Renal cortical epithelial cell (primary cell): ENCODE data around the gene FBH1. TPM values are rescaled to one million over a fixed set of nuclear protein-coding genes. Genes with fewer than 3 reads are reported as not detected.
"Not testable (repeated sequence)": the region's sequence is repeated elsewhere in the genome, so short reads cannot be mapped to it uniquely, and the experiment has no call there.

Experiments
- DNase-seq: peaks from one replicate; pipeline ENCODE4 v3.0.0-alpha.2; 2011; ENCODE audit warnings: low read depth
- total RNA-seq: library from RNA; depleted of rRNA; stranded (reverse); fragments of >200 nt; gene quantifications from 2 replicates; pipeline ENCODE4 v1.2.3, GENCODE V29; 2014

The FBH1 gene
- total RNA-seq, 1 donor from 2014 or later, result 110 TPM

GRCh38 chr10:5903563-5903962 is 13.5 kb downstream of the FBH1 start:
- DNase-seq, result no peak

- no peak for DNase-seq
Measured at GRCh38 chr10:5904227-5904626, 14.2 kb downstream of the FBH1 start.

- DNase-seq, result no peak
Measured at GRCh38 chr10:5905854-5906507, 15.9 kb downstream of the FBH1 start.

- DNase-seq, result no peak
Measured at GRCh38 chr10:5906651-5907050, 16.6 kb downstream of the FBH1 start.

- DNase-seq, result not testable (repeated sequence)
Measured at GRCh38 chr10:5908676-5909075, 18.6 kb downstream of the FBH1 start.

DNA sequence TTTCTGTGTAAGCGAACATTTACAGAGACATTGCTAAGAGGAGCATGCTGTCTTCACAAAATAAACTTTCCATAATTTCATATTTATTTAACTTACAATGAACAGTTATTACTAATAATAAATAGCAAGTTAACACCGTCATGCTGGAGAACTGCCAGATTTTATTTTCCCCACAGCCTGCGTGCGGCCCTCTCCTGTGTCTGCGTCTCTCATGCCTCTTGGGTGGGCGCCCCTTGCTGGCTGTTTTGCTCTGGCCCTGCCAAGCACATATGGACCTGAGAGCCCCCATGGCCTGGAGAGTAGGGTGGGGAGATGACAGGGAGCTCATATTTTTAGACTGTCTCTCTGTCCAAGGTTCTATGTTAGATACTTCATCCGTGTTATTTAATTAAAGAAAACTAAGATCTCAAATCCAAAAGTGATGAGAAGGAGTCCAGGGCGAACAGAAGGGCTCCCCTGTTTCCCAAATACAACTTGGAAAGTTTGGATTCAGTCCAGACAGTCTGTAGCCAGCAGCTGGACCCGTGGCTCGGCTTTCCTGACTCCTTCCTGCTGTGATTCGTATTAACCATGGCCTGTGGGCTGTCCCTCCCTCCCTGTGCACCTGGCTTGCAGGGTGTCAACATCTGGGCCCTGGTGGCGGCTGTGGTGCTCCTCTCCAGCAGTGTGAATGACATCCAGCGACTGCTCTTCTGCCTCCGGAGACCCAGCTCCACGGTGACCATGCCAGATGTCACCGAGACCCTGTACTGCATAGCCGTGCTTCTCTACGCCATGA is 20.5 kb downstream of the FBH1 start:
- DNase-seq, result no peak

- no peak for DNase-seq
Measured at GRCh38 chr10:5911670-5912069, 21.6 kb downstream of the FBH1 start.

DNA sequence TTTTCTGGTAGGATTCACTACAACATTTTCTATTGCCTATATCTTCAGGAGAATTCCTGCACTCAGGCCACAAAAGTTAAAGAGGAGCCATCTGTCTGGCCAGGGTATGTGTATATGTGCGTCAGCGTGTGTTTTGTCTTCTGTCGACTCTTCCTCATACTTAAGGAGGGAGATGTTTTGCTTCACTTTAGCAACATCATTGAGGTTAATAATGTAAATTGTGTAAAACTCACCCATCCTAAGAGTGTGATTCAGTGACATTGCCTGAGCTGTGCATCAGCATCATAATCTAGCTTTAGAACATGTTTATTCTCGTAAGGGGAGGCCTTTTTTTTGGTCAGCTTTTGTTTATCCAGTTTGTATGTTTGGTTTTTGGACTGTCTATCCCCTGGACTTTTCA is 23.7 kb downstream of the FBH1 start:
- no peak for DNase-seq

DNA sequence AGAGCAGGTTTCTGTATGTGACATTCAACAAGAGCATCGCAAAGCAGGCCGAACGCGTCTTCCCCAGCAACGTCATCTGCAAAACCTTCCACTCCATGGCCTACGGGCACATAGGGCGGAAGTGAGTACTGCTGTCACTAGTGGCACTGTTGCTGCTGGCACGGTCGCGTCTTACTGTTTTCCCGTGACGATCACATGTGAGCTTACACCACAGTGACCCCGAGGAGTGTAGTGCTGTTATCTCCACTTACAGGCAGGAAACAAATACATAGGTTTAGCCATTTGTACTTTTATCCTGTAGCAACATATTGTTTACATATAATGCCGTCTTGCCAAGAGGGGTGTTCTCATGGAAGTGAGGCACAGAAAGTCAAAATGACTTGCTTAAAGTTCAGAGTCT is 25.4 kb downstream of the FBH1 start:
- DNase-seq, result no peak

DNA sequence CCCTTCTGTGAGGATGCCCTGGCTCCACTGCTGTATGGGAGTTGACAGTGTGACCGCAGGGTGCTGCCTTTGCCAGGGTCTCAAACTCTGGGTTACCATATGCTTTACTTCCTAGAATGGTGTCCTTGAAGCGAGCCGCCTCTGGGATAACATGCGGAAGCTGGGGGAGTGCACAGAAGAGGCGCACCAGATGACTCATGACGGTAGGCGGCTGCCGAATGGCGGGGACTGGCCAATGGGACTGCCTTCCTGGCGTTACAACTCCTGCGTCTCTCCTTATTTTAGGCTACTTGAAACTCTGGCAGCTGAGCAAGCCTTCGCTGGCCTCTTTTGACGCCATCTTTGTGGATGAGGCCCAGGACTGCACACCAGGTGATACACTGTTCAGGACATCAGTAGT is 27.3 kb downstream of the FBH1 start:
- DNase-seq, result no peak

- DNase-seq, result no peak
Measured at GRCh38 chr10:5918763-5919162, 28.7 kb downstream of the FBH1 start.

DNA sequence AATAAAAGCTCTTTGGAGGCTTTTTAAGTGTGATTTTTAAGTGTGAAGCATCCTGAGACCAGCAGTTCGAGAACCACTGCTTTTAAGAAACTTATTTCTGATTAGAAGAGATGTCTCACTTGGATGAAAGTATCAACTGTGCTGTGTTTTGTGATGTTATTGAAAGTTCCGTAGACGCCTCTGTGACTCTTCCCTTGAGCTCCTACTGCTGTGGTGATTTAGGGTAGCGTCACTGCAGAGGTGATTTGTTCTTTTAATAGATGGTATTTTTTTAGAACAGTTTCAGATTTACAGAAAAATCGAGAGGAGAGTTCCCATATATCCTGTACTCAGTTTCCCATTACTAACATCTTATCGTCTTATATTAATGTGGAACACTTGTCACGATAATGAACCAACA is 29.5 kb downstream of the FBH1 start:
- no peak for DNase-seq

DNA sequence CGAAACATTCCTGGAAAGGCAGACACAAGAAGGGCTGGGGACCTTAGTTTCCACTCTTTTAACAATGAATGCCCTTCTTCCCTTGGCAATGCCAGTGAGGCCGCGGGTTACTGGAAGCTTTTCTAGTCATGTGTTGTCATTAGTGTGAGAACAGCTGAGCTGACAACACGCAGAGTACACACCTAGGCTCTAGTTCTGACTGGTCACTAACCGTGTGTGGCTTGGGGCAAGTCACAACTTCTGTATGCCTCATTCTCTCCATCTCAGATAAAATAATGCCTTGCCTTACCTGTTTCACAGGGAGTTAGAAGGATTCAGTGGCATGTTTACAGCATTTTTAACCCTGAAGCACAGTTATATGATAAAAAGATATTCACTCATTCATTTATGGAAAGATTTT is 31.7 kb downstream of the FBH1 start:
- DNase-seq, result no peak

DNA sequence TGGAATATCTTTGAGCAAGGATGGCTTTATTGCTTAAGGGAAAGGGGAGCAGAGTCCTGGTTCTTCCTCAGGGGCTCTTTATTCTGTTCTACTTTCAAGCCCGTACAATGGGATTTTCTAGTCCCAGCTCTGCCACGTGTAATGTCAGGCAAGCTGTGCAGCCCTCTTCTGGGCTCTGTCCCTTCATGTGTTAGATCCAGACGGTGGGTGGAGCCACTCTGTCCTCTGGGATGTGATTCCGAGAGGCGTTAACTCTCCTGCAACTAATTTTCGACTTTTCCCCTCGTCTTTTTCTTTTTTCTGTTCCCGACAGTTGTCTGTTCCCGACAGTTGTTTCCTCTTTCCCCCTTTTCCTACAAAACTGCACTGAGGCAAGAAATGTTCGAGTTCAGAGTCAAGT is 34.8 kb downstream of the FBH1 start:
- no peak for DNase-seq

- no peak for DNase-seq
Measured at GRCh38 chr10:5927306-5927705, 37.3 kb downstream of the FBH1 start.

GRCh38 chr10:5929442-5929841 is 39.4 kb downstream of the FBH1 start:
- no peak for DNase-seq

GRCh38 chr10:5930272-5930671 is 40.2 kb downstream of the FBH1 start:
- no peak for DNase-seq

GRCh38 chr10:5932345-5932744 is 42.3 kb downstream of the FBH1 start:
- DNase-seq, result no peak

DNA sequence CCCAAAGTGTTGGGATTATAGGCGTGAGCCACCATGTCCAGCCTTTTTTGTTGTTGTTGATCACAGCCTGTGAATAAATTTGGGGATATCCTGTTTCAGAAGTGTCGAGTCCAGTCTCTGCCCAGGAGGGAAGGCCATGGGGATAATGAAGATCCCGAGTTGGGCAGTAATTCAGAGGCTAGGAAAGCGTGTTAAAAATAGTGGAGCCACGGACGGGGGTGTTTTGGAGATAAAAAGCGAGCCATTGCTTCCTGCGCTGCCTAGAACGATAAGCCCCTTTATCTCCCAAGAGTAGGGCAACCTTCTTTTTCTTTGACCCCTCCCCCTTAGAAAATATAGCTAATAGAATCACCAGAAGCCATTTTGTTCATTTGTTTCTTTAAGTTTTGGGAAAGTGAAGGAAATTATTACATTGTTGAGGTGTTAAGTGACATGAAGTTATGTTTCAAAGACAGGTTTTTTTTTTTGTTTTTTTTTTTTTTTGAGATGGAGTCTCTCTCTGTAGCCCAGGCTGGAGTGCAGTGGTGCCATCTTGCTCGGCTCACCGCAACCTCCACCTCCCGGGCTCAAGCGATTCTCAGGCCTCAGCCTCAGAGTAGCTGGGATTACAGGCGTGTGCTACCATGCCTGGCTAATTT is 44.0 kb downstream of the FBH1 start:
- no peak for DNase-seq

DNA sequence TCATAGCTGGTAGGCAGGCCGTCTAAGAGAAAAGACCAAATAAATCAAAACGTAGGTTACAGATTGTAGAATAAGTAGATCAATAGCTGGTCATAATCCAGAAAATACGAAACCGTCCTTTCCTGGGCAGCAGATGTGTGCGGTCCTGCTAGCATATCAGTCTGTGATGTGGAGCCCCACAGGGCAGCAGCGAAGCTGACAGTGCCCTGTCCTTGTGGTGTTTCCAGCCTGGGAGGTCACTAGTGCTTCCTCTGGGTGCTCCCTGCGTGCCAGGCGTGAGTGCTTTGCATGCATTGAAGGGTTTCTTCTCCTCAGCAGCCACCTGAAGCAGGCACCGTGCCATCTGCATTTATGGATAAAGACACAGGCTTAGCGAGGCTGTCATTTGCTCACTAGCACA is 45.6 kb downstream of the FBH1 start:
- DNase-seq, result no peak

DNA sequence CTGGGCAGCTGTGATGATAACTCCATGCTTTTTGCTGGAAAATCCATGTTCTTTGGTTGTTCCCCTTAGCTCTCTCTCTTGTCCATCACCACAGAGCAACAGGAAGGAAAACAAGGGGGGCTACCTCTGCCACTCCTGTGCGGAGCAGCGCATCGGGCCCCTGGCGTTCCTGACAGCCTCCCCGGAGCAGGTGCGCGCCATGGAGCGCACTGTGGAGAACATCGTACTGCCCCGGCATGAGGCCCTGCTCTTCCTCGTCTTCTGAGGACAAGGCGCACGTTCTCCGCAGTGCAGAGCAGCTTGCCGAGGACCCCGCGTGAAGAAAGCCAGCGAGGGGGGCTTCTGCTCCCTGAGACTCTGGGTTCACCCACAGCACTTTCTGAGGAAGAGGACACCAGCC is 47.0 kb downstream of the FBH1 start:
- DNase-seq, result no peak

DNA sequence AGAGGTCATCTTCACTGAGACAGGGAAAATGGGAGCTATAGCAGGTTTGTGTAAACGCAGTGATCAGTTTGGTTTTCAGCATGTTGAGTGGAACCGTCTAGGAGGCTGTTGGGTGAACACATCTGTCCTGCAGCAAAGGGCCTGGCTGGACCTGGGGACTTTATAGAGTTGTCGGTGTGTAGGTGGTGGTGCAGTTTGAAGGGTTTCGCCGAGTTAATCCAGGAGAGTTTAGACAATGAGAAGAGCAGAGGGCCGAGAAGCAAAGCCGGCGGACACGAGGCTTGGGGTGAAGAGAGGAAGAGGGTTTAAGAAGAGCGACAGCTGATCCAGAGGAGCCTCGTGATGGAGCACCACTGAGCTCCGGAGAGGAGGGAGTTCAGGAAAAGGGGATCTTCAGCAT is 48.2 kb downstream of the FBH1 start:
- DNase-seq, result no peak

GRCh38 chr10:5940807-5941218 is 50.8 kb downstream of the FBH1 start:
- no peak for DNase-seq
